Fibroblast of skin of left biceps (primary cell): ENCODE results near the gene MTHFD1L.
"Not testable (repeated sequence)": the region's sequence is repeated elsewhere in the genome, so short reads cannot be mapped to it uniquely, and the experiment has no call there.

Source experiments
- DNase-seq, 2 experiments: peaks; one replicate each; pipeline ENCODE4 v3.0.0-alpha.2; 2013; ENCODE audit warnings: low read depth in 2 of 2

Gene MTHFD1L

DNA sequence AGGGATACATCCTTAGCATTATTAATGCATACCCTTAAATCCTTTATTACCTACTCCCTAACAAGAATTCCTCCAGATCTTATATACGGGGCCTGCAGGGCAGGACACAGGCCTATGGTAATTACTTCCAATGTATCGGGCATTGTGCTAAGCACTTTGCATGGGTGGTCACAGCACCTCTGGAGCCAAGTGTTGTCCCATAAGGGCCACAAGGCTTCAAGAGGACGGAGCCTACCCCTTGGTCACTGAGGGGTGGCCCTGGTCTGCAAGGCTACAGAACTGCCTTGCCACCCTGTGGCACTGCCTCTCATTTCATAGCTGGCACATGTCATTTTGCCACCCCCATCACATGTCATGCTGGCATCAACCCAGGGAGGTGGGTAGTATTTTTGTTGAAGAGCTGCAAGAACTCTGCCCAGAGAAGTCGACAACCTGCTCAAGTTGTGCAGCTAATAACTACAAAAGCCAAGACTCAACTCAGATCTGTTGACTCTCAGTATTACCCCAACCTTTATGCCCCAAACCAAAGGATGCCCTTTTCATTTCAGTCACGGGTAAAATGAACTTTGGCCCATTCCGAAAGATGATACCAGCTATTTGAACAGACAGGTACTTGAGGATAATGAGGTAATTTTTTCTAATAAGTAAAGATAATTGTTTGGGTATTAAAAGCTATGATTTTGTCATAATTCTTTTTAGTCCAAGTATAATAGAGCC is 230.2 kb downstream of the MTHFD1L start:
- DNase-seq = no peak

DNA sequence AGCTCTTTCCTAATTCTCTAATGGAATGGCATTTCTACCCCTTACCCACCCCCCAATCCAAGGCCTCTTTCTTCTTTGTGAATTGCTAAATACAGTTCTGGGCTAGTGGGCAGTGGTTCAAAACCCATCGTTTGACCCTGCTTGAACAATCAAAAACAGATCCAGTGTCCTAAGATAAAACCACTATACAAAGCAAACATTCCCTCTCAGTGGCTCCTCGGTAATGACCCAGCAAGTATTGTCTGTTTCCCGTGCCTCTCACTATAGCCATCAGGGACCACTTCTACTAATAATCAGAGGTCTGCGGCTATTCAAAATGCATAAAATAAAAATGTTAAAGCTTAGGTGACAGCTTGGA is 230.7 kb downstream of the MTHFD1L start:
- no peak for DNase-seq

- DNase-seq = no peak
Measured at GRCh38 chr6:151096691-151097606, 231.4 kb downstream of the MTHFD1L start.

DNA sequence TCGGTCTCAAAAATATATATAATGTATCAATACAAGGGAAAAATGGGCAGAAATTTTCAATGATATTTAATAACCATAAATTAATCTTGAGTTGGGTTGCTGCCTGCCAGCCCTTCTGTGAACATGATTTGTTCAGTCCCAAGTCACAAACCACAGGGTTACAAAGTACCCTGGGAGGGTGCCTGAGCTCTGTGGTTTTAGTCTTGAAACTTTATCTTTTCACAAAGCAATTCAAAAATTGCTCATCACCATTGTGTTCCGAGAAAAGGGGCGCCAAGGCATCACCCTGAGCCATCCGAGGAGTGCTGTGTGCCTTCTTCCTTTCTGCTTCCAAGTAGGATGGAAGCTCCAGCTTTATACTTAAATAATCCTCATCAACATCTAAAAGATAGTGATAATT is 232.7 kb downstream of the MTHFD1L start:
- no peak for DNase-seq

DNA sequence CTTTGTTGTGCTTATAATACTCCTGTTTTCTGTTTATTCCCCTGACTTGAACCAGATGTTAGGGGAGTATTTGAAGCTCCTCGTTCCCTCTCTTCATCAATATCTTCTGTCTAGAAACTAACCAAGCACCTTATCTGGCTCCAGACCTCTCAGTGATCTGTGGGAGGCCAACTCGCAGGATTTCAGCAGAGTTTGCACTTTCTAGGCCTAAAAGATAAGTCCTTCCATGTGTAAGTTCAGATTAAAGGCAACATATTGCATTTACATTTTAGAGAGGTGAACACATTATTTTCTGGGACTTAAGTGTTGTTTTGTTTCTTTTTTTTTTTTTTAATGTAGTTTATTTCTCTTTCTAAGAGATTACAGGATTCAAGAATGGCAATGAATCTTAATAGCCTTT is 234.8 kb downstream of the MTHFD1L start:
- DNase-seq = no peak

GRCh38 chr6:151101161-151101815 is 235.8 kb downstream of the MTHFD1L start:
- no peak for DNase-seq

DNA sequence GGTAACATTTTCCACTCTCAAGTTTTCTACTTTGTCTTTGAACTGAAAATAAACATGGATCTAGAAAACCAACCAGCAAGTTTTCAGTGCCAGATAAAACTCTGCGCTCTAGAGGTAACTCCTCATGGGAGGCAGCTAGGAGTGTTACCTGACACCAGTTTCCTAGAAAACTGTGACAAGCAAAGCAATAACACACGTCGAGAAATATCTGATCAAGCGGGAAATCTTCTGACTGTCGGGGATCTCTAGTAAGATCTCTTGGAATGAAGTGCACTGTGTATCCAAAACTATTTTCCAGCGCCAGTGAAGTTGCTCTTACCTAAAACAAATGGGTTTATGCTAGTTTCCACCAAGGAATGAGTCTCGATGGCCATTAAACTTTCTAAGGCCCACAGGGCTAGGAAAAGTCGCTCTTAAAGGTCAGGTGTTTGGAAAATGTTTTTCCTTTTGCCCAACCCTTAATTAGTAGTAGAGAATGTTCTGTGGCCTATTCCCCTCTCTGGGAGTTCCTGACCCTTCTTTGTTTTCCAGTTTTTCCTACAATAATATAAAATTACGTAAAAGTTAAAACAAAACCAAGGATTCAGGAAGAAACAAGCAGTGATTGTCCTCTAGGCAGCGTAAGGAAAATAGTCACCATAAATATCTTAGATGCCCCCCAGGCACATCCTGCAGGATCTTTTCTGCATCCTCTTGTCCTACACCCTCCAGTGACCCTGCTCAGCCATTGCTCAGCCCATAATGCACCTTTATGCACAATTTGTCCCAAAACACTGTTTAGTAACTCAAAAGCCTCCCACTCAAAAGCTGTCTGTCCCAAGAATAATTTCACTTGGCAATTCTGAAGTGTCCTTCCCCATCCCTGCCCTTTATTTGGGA is 236.6 kb downstream of the MTHFD1L start:
- no peak for DNase-seq

DNA sequence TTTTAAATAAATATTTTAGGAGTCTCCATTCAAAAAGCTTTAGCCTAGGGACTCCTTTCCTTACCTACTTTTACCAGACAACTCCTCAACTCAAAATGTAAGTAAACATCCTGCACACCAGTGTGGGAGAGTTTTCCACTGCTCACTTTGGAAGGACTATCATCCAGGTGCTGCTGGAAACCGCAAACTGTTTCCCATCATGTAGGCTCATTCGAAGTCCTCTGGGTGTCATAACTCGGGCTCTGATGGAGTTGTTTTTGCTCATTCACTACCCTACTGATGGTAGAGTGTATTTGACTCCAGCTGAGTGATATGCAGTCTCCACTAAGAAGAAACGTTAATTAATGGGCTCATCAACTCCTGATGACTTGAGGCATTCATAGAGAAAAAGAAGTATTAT is 237.8 kb downstream of the MTHFD1L start:
- no peak for DNase-seq

DNA sequence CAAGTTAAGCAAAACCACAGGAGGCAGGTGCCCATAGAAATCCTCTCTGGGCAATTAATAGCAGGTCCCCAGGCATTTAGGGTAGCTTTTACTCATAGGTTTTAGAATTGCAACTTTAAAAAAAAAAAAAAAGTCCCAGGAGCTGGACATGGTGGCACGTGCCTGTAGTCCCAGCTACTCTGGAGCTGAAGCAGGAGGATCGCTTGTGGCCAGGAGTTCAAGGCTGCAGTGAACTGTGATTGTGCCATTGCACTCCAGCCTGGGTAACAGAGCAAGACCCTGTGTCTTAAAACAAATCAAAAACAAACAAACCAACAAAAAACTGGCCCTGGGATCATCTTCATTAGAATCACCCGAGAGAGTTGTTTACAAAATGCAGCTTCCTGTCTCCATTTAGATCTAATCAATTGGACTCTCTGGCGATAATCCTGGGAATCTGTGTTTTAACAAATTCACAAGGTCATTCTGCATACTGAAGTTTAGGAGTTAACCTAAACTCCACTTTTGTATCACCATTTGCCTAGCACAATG is 242.5 kb downstream of the MTHFD1L start:
- DNase-seq = no peak

DNA sequence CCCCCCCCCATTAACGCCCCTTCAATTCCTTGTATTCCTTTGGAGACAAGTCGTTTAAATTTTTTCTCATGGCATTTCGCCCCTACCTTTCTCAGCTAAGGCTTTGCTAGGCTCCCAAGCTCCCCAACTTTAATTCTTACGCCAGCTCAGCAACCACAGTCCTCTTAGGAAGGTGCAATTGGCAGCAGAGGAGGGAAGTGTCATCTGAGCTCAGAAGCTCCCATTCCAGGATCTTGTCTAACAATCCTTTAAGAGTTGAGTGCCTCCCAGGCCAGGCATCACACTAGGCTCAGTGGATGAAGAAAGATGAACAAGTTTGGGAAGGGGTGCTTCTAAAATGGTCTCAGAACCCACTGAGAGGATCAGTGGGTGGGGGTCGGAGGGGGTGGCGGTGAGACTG is 243.0 kb downstream of the MTHFD1L start:
- DNase-seq = no peak

GRCh38 chr6:151109361-151109760 is 243.9 kb downstream of the MTHFD1L start:
- DNase-seq = no peak

GRCh38 chr6:151109869-151110575 is 244.5 kb downstream of the MTHFD1L start:
- no peak for DNase-seq

DNA sequence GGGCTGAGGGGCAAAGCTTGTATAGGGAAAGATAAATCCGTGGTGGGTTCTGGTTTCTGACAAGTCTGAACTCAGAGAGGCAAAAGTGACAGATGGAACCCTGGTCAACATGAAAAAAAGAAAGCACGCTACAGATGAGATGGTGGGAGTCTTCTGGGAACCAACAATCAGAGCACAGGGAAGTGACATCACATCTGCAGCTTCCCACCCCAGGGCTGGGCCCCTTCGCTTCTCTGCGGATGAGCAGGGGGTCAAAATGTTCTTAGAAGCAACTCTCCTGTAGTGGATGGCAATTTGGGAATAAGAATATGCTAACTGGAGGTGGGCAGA is 245.0 kb downstream of the MTHFD1L start:
- DNase-seq = no peak

- no peak for DNase-seq
Measured at GRCh38 chr6:151111670-151112069, 246.2 kb downstream of the MTHFD1L start.

DNA sequence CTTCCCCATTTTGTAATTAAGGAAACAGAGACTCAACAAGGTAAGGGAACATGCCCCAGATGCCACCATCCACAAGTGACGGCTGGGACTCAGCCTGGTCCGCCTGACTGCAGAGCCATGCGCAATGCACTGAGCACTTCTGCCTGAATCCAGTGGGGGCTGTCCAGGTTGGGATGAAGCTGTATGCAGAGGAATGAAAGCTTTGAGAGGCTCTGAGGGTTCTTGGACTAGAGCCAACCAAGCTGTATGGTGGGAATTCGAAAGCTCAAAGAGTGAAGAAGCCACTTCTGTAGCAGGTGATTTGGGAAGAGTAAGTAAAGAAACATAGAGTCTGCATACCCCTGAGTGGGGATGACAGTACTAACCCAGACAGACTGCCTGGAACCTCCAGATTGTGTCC is 246.6 kb downstream of the MTHFD1L start:
- DNase-seq = no peak

- not testable (repeated sequence) for DNase-seq
Measured at GRCh38 chr6:151112884-151113283, 247.4 kb downstream of the MTHFD1L start.

GRCh38 chr6:151113641-151114040 is 248.1 kb downstream of the MTHFD1L start:
- DNase-seq = no peak

DNA sequence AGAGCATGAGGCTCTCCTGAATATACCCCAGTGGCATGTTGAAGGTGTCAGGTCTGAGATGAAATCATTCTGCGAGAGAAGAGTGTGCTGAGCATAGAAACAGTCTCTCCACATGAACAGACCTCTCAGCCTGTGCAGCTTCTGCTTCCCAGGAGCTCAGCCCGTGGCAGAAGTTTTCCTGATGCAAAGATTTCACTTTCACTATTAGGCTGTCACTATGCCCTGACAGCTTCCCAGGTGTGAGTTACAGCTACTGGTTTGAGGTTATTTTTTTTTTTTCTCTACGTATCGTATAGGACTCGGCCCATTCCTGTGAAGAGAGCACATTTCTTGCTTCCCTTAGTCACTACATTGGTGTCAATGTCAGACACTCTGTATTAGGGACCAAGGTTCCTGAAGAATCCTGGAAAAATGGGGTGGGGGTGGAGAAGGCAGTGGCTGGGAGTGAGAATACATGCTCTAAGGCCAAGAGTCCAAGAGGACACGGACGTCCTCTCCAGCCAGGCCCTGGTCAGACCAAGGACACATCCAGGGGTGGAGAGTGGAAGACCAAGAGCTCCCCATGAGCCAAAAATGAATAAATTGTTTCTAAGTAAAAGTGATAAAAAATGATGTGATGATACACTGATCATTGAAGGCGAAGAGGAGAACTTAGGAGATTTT is 253.1 kb downstream of the MTHFD1L start:
- no peak for DNase-seq

DNA sequence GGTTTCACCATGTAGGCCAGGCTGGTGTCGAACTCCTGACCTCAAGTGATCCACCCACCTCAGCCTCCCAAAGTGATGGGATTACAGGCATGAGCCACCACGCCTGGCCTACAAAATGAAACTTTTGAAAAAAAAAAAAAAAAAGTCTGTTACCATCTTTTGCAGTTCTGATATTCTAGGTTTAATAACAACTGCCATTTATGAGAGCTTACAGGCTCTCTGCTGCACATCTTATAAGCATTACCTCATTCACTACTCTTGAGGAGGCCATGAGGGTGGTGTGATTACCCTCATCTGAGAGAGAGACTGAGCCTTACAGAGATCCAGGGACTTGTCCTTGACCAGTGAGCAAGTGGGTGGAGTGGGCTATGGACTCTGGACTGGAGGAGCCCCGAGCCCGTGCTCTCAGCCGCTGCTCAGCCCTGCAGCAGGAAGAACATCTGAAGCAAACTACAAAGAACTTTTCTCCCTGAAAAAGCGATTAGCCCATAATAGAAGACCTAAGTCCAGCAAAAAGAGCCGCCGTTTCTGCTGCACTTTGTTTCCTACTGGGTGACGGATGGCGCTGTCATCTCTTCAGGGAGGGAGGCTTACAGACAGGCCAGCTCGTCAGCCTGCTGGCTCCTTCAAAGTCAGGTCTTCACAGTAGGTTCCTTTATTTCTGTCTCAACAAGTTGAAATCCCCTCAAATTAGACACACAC is 254.5 kb downstream of the MTHFD1L start:
- DNase-seq = no peak

DNA sequence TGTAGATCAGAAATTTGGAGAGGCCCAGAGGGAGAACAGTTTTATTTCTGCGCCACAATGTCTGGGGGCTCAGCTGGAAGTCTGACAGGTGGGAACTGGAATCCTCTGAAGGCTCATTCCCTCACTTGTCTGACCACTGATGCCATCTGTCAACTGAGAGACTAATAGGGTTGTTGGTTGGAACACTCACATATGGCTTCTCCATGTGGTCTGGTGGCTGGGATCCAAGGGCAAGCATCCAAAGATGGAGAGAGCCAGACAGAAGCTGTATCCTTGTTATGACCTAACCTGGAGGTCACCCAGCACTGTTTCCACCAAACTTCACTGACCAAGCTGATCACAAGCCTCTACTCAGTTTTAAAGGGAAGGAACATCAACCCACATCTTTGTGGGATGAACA is 256.4 kb downstream of the MTHFD1L start:
- DNase-seq = no peak
